GM08714 (cell line): Measurements from ENCODE around the gene PARP14.
"Not testable (repeated sequence)": the region's sequence is repeated elsewhere in the genome, so short reads cannot be mapped to it uniquely, and the experiment has no call there.

Source experiments
- H3K4me3 ChIP-seq: fragments of 200-500 bp; sonication (Bioruptor generic); 2 replicates; pipeline ENCODE4 v1.5.1; 2014; ENCODE audit warnings: mild to moderate bottlenecking, low read length, inconsistent platforms
- ZNF274 ChIP-seq: IDR thresholded peaks from 2 replicates; pipeline ENCODE4 v1.6.1; 2012; ENCODE audit warnings: mild to moderate bottlenecking, low read depth, low read length

Gene PARP14

DNA sequence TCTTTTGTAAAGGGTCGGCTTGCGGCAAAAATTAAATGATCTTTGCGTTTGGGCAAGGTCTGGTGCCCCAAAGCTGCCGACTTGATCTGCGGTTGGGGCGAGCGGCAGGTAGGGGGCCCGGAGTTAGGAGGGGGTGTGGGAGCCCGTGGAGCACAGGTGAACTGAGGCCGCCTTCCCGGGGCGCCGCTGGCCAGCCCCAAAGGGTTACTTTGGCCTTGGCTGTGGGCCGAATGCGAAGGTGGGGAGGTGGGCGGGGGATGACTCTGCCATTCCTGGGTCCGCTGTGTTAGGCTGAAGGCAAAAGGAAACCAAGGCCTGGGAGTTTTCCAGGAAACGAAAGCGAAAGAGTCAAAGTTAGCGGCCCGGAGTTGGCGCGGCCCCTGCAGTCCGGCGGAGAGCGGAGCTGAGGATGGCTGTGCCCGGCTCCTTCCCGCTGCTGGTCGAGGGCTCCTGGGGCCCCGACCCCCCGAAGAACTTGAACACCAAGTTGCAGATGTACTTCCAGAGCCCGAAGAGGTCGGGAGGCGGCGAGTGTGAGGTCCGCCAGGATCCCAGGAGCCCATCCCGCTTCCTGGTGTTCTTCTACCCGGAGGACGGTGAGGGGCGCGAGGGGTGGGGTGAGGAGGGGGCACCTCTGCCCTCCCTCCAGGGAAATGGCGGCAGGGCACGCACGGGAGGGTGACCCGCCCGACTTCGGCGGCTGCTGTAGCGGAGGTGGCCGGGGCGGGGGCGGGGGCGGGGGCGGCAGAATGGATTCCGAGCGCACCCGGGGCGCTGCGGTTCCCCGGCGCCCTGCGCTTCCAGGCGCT is at the start of gene PARP14:
Gene PARP14, plus strand, starts transcription at position 365 of the 809 bp plus-strand sequence. Its CDS starts 45 bp downstream, at position 410.
- peak within 1 kb of the TSS; percentile 80 for H3K4me3 ChIP-seq
- TF ChIP-seq ZNF274, result no peak

DNA sequence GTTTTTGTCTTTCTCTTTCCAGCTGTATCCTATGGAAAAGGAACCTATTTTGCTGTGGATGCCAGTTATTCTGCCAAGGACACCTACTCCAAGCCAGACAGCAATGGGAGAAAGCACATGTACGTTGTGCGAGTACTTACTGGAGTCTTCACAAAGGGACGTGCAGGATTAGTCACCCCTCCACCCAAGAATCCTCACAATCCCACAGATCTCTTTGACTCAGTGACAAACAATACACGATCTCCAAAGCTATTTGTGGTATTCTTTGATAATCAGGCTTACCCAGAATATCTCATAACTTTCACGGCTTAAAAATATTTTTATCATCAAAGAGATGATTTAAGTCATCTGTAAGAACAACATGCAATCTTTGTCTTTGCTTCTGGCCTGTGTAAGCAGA is 44.9 kb upstream of the PARP14 start:
- H3K4me3 ChIP-seq, result no peak overlapping the region
- no peak for TF ChIP-seq ZNF274

GRCh38 chr3:122636697-122637096 is 43.9 kb upstream of the PARP14 start:
- TF ChIP-seq ZNF274, result no peak
- no peak overlapping the region for H3K4me3 ChIP-seq

GRCh38 chr3:122640437-122640999 is 40.1 kb upstream of the PARP14 start:
- no peak overlapping the region for H3K4me3 ChIP-seq
- TF ChIP-seq ZNF274, result no peak

GRCh38 chr3:122642935-122643334 is 37.7 kb upstream of the PARP14 start:
- no peak for TF ChIP-seq ZNF274
- H3K4me3 ChIP-seq, result no peak overlapping the region

DNA sequence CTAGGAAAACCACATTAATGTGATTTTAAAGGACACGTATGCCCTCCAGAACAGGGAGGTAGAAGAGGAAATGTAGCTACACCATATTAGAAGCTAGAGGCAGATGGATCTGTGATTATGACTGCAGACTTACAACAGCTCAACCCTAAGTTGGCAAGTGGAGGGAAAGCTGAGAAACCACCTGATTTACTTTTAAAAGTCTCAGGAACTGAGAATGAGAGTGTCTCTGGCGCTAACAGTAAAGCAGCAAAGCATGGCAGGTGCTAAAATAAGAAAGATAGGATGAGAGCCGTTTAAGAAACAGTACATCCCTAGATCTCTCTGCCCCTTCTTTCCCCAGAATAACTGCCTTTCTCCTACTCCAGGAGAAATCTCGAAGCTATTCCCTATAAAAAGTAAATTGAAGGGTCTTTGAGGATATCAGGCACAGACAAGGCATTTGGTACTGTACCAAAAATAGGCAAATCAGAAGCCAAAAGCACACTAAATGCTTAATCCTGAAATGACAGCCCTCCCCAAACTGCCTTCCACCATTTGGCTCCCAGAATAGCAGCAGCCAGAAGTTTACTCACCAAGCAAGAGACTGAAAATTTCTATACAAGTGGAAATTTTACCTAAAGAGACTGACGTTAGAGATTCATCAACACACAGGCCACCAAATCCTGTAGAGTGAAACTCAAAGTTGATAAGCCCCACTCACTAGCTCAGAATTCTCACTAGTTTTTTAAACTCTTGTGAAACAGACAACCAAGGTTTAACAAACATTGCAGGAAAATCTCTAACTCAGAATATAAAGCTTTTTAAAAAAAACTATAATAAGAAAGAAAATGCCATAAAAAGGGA is 34.3 kb upstream of the PARP14 start:
- peak overlapping the region; percentile 39; the same call in 1 of the 2 replicates for H3K4me3 ChIP-seq

GRCh38 chr3:122651233-122651907 is 29.3 kb upstream of the PARP14 start:
- H3K4me3 ChIP-seq, result not testable (repeated sequence)

More for the DNA sequence above, 34.3 kb upstream of the PARP14 start:
- no peak for TF ChIP-seq ZNF274

GRCh38 chr3:122651962-122652361 is 28.7 kb upstream of the PARP14 start:
- not testable (repeated sequence) for H3K4me3 ChIP-seq

- H3K4me3 ChIP-seq, result not testable (repeated sequence)
These were observed 22.3 kb upstream of the PARP14 start for GRCh38 chr3:122658336-122658735.

DNA sequence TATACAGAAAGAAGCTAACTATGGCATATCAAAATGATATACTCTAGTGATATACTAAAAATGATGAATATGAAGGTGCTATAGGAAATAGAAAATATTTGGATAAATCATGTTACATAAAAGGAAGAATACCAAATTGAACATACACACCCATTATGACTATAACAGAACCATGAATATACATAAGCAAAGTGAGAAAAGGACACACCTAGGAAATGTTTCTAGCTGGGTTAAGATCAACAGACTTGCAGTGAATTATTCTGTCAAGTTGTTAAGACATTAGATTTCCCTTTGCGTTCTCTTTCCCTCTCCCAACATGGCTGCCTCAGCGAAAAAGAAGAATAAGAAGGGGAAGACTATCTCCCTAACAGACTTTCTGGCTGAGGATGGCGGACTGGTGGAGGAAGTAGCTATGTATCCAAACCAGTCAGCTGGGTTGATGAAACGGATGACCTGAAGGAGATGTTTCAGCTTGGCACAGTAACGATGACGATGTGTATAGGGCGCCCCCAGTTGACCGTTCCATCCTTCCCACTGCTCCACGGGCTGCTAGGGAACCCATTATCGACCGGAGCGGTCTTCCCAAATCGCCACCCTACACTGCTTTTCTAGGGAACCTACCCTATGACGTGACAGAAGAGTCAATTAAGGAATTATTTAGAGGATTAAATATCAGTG is 20.2 kb upstream of the PARP14 start:
- no peak overlapping the region for H3K4me3 ChIP-seq
- TF ChIP-seq ZNF274, result no peak

- no peak overlapping the region for H3K4me3 ChIP-seq
- TF ChIP-seq ZNF274, result no peak
These were observed 19.0 kb upstream of the PARP14 start for GRCh38 chr3:122661633-122662032.

DNA sequence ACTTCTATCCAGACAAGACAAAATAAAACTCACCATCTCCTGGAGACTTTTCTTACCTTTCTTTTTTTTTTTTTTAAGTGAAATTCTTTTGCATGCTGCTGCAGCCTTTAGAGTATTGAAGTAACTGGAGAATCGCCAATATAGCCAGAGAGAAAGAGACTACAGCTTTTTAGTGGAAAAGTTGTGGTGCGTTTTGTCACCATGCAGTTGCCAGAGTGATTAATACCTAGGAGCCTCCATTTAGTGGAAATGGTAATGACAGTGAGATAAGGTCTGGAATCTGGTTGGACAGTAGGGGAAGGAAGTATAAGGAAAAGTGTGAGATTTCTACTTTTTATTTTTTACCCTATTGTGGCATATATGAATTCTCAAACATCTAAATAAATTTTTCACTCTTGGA is 18.1 kb upstream of the PARP14 start:
- H3K4me3 ChIP-seq, result no peak overlapping the region
- TF ChIP-seq ZNF274, result no peak

- no peak overlapping the region for H3K4me3 ChIP-seq
- no peak for TF ChIP-seq ZNF274
These were observed 15.3 kb upstream of the PARP14 start for GRCh38 chr3:122665226-122665786.
